Right lobe of liver (tissue), 4 donors: ENCODE data around the gene ANO4.

Experiments used
- CTCF ChIP-seq, 4 donors: fragments of 200-600 bp in 3 of 4; fragments of 450-650 bp in 1 of 4; IDR thresholded peaks; one replicate each; pipeline versions ENCODE4 v1.5.1 to v1.8.0; 2016 to 2022; ENCODE audit warnings: antibody characterized with exemption in 4 of 4, mild to moderate bottlenecking in 2 of 4
- POLR2A ChIP-seq: fragments of 450-650 bp; IDR thresholded peaks from one replicate; pipeline ENCODE4 v1.6.1; 2017; ENCODE audit warnings: antibody characterized with exemption, mild to moderate bottlenecking
- donor health status: DM: no; HTN: no; CAD: no.
- donor health status: DM: no; HTN: no; CAD: no.
- donor health status: DM: no; HTN: yes; CAD: no.

GRCh38 chr12:101019201-101019600 is 224.6 kb downstream of the ANO4 start:
- TF ChIP-seq CTCF (IDR thresholded peaks at IDR 0.05) (no peak), POLR2A (no peak)
